Body of pancreas (tissue), 4 donors: ENCODE measurements around the gene RNU1-3.
"Not testable (repeated sequence)": the region's sequence is repeated elsewhere in the genome, so short reads cannot be mapped to it uniquely, and the experiment has no call there.

ENCODE experiments used
- CTCF ChIP-seq, 7 experiments: fragments of 450-650 bp in 4 of 7; fragments of 200-600 bp in 3 of 7; sonication (generic) in 3 of 7; IDR thresholded peaks; one replicate each; pipeline ENCODE4 v1.5.1; 2016 to 2019; ENCODE audit warnings: antibody characterized with exemption in 7 of 7
- POLR2A ChIP-seq, 3 donors: fragments of 450-650 bp; IDR thresholded peaks; one replicate each; pipeline ENCODE4 v1.6.1; 2016; ENCODE audit warnings: antibody characterized with exemption in 3 of 3, mild to moderate bottlenecking in 2 of 3

- TF ChIP-seq CTCF, POLR2A (IDR thresholded peaks at IDR 0.05): not testable (repeated sequence)
Observed at GRCh38 chr1:16642025-16642966, 24.5 kb downstream of the RNU1-3 start.
